Gastroesophageal sphincter (tissue), 3 donors: ENCODE results near the gene ADGRF3.

ENCODE experiments used
- POLR2A ChIP-seq, 2 donors: fragments of 450-650 bp; IDR thresholded peaks; one replicate each; pipeline ENCODE4 v1.6.1; 2017; ENCODE audit warnings: antibody characterized with exemption in 2 of 2, mild to moderate bottlenecking in 2 of 2, moderate library complexity in 1 of 2
- POLR2AphosphoS5 ChIP-seq: sonication (generic); formaldehyde crosslinking; IDR thresholded peaks from one replicate; pipeline ENCODE4 v1.6.1; 2017; ENCODE audit warnings: antibody characterized with exemption
- TF ChIP-seq, protein P1 (sequence below), 4 experiments: fragments of 200-600 bp in 2 of 4; fragments of 450-650 bp in 2 of 4; sonication (generic) in 1 of 4; IDR thresholded peaks; one replicate each; pipeline ENCODE4 v1.5.1; 2017 to 2019; ENCODE audit warnings: antibody characterized with exemption in 4 of 4, mild to moderate bottlenecking in 2 of 4, moderate library complexity in 2 of 4

DNA sequence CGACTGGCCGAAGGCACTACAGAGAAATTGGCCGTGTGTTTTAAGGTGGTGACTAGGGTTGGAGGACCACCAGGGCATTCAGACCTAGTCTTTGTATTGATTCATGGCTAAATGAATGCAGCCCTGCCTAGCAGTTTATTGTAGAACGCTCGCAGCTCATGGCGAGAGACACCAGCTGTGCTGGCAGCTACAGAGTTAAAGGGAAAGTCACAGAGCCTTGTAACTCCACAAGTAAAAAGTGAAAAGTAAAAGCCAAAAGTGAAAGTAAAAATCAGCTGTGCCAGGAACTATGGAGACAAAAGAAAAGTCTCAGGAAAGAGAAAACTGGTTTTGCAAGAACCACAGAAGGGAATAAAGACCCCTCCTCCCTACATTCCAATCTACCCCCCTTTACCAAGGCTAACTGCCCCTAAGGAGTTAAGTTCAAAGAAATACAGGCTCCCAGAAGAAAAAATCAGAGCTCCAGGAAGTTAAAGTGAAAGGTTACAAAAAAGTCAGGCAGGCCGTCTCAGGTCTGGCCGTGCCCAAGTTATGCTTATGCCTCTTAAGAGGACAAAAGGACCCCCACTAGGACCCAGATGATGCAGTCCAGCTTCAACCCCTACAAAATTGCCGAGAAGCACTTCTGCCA, 47.0 kb downstream of the ADGRF3 start:
- TF ChIP-seq POLR2A (IDR thresholded peaks at IDR 0.05) (no peak), POLR2AphosphoS5 (no peak)
- TF ChIP-seq, protein P1, sequence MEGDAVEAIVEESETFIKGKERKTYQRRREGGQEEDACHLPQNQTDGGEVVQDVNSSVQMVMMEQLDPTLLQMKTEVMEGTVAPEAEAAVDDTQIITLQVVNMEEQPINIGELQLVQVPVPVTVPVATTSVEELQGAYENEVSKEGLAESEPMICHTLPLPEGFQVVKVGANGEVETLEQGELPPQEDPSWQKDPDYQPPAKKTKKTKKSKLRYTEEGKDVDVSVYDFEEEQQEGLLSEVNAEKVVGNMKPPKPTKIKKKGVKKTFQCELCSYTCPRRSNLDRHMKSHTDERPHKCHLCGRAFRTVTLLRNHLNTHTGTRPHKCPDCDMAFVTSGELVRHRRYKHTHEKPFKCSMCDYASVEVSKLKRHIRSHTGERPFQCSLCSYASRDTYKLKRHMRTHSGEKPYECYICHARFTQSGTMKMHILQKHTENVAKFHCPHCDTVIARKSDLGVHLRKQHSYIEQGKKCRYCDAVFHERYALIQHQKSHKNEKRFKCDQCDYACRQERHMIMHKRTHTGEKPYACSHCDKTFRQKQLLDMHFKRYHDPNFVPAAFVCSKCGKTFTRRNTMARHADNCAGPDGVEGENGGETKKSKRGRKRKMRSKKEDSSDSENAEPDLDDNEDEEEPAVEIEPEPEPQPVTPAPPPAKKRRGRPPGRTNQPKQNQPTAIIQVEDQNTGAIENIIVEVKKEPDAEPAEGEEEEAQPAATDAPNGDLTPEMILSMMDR (IDR thresholded peaks at IDR 0.05), result no peak
